A673 (cell line): ENCODE results near the gene USP36. TPM values are rescaled to one million over a fixed set of nuclear protein-coding genes. Genes with fewer than 3 reads are reported as not detected.

Experiments
- BruUV-seq: library from RNA; stranded (reverse); fragments of 400-500 nt; replicated peaks from 2 replicates; lab custom pipeline; 2021; lab: Mats Ljungman, UMichigan
- CTCF ChIA-PET: fragments of 300-600 bp; sonication (Branson Sonifier 250); formaldehyde crosslinking; loops from one replicate; lab custom pipeline; 2022; ENCODE audit warnings: antibody characterized with exemption; lab: Charles Lee
- POLR2A ChIA-PET: fragments of 300-600 bp; sonication (Branson Sonifier 250); formaldehyde crosslinking; loops from one replicate; lab custom pipeline; 2022; ENCODE audit warnings: antibody characterized with exemption; ENCODE audit not compliant: low non-redundant PET; lab: Charles Lee
- DNase-seq: peaks from one replicate; pipeline ENCODE4 v3.0.0-alpha.2; 2015; ENCODE audit warnings: low spot score
- H3K27ac ChIP-seq: fragments of 200-600 bp; sonication (generic); 2 replicates; pipeline ENCODE4 v1.5.1; 2016; ENCODE audit warnings: mixed run types, low read depth, mild to moderate bottlenecking, mixed read lengths, antibody characterized with exemption, low read length; ENCODE audit not compliant: poor library complexity, severe bottlenecking
- H3K27me3 ChIP-seq: fragments of 200-600 bp; sonication (generic); replicated peaks from 2 replicates; pipeline ENCODE4 v1.6.1; 2017; ENCODE audit warnings: mixed run types, low read depth, mild to moderate bottlenecking, mixed read lengths, antibody characterized with exemption, low read length; ENCODE audit not compliant: insufficient read depth, poor library complexity
- H3K36me3 ChIP-seq: fragments of 200-600 bp; sonication (generic); 2 replicates; pipeline ENCODE4 v1.6.1; 2016; ENCODE audit warnings: mixed run types, mild to moderate bottlenecking, mixed read lengths, antibody characterized with exemption, low read length; ENCODE audit not compliant: insufficient read depth, poor library complexity, severe bottlenecking
- H3K4me1 ChIP-seq: fragments of 200-600 bp; sonication (generic); 2 replicates; pipeline ENCODE4 v1.6.1; 2017; ENCODE audit warnings: mixed run types, mild to moderate bottlenecking, mixed read lengths, antibody characterized with exemption, low read length; ENCODE audit not compliant: insufficient read depth, poor library complexity, severe bottlenecking
- H3K4me3 ChIP-seq: fragments of 200-600 bp; sonication (generic); 2 replicates; pipeline ENCODE4 v1.5.1; 2016; ENCODE audit warnings: low read depth, mixed run types, mild to moderate bottlenecking, mixed read lengths, low read length; ENCODE audit not compliant: poor library complexity, severe bottlenecking
- H3K9me3 ChIP-seq: fragments of 200-600 bp; sonication (generic); 2 replicates; pipeline ENCODE4 v1.6.1; 2016; ENCODE audit warnings: mixed run types, low read depth, mild to moderate bottlenecking, mixed read lengths, antibody characterized with exemption, low read length; ENCODE audit not compliant: poor library complexity, severe bottlenecking
- CTCF ChIP-seq: fragments of 300-800, 200-600 bp; sonication (generic); conservative IDR thresholded peaks from 2 replicates; pipeline ENCODE4 v1.5.1; 2017; ENCODE audit warnings: low read depth, mild to moderate bottlenecking, antibody characterized with exemption, low read length, moderate library complexity, mixed read lengths
- EZH2 ChIP-seq: fragments of 200-600 bp; sonication (generic); IDR thresholded peaks from 2 replicates; pipeline ENCODE4 v1.6.1; 2017; ENCODE audit warnings: borderline replicate concordance, low read depth, mild to moderate bottlenecking, mixed read lengths, antibody characterized with exemption, low read length; ENCODE audit not compliant: poor library complexity, severe bottlenecking
- intact Hi-C: fragments of 100-400 bp; cut with micrococcal nuclease; formaldehyde crosslinking; loops from one replicate; pipeline ENCODE4 v1.10.0; 2022; ENCODE audit not compliant: unreplicated experiment
- total RNA-seq: library from RNA; stranded (reverse); gene quantifications from 2 replicates; pipeline ENCODE4 v1.2.3, GENCODE V29; 2021

USP36 gene
- total RNA-seq, 1 experiment from 2014 or later: 74.9 TPM

- POLR2A ChIA-PET: interaction anchor here (0.8 kb wide), 1 partner anchor 9 kb away, joined by 3 read pairs; no protein-coding TSS in a partner anchor
- BruUV-seq: no TSS peak
Observed at GRCh38 chr17:78796517-78796900, 44.1 kb downstream of the USP36 start.

GRCh38 chr17:78795861-78796516 is 44.6 kb downstream of the USP36 start:
- H3K4me3 ChIP-seq: no peak overlapping the region
- TF ChIP-seq EZH2 (no peak), CTCF (no peak)
- intact Hi-C loops: loop anchor here (5.0 kb wide), 1 partner anchor 299 kb away; no protein-coding TSS in a partner anchor
- H3K27me3 ChIP-seq: no peaks in the 10 kb centered on the region
- no peak for DNase-seq
- ChIA-PET CTCF (no interaction called here), POLR2A (no interaction called here)
- peaks cover 7% of the 10 kb centered on the region for H3K4me1 ChIP-seq
- H3K9me3 ChIP-seq: no peaks in the 10 kb centered on the region
- no peak overlapping the region for H3K27ac ChIP-seq
- BruUV-seq: no TSS peak
- peaks cover 30% of the 10 kb centered on the region for H3K36me3 ChIP-seq

More at GRCh38 chr17:78796517-78796900, 44.1 kb downstream of the USP36 start:
- intact Hi-C loops: loop anchor here (5.0 kb wide), 1 partner anchor 299 kb away; no protein-coding TSS in a partner anchor
- Histone ChIP-seq H3K27ac (no peak overlapping the region), H3K27me3 (no peaks in the 10 kb centered on the region), H3K9me3 (no peaks in the 10 kb centered on the region), H3K4me3 (no peak overlapping the region), H3K4me1 (peaks cover 5% of the 10 kb centered on the region), H3K36me3 (peaks cover 30% of the 10 kb centered on the region)
- no peak for DNase-seq
- no peak for TF ChIP-seq EZH2
- TF ChIP-seq CTCF: no peak
- CTCF ChIA-PET: no interaction called here

- Histone ChIP-seq H3K4me1 (peaks cover 11% of the 10 kb centered on the region), H3K9me3 (no peaks in the 10 kb centered on the region), H3K36me3 (peaks cover 30% of the 10 kb centered on the region), H3K27me3 (no peaks in the 10 kb centered on the region), H3K4me3 (no peak overlapping the region), H3K27ac (no peak overlapping the region)
- no TSS peak for BruUV-seq
- intact Hi-C loops: loop anchor here (5.0 kb wide), 1 partner anchor 298 kb away; no protein-coding TSS in a partner anchor
- DNase-seq: no peak
- ChIA-PET CTCF (no interaction called here), POLR2A (no interaction called here)
- TF ChIP-seq CTCF (no peak), EZH2 (no peak)
Observed at GRCh38 chr17:78794864-78795640, 45.6 kb downstream of the USP36 start.
